Measurements from ENCODE around the gene ARHGEF39. TPM values are rescaled to one million over a fixed set of nuclear protein-coding genes. Genes with fewer than 3 reads are reported as not detected.

ARHGEF39 gene
- total RNA-seq, 1 experiment from 2014 or later: 15.3 TPM

- Histone ChIP-seq H3K4me1 (ENCODE audit: low read length) (no peaks in the 10 kb centered on the region), H3K27ac (ENCODE audit: low read length) (no peak overlapping the region), H4K20me1 (ENCODE audit: insufficient read depth, low read depth, low read length) (no peaks in the 10 kb centered on the region), H3K9me3 (ENCODE audit: low read length) (no peaks in the 10 kb centered on the region), H3K9me2 (replicated peaks; ENCODE audit: insufficient read depth, low read length) (no peaks in the 10 kb centered on the region), H3K4me3 (ENCODE audit: low read length) (no peak overlapping the region), H2AFZ (ENCODE audit: low read length) (no peak overlapping the region), H3K4me2 (ENCODE audit: low read depth, low read length, poor library complexity, severe bottlenecking) (no peak overlapping the region), H3K9ac (ENCODE audit: low read length) (no peak overlapping the region), H3K79me2 (ENCODE audit: low read length) (no peaks in the 10 kb centered on the region), H3K27me3 (ENCODE audit: low read length) (no peaks in the 10 kb centered on the region), H3K36me3 (ENCODE audit: insufficient read depth, low read length) (peaks cover 35% of the 10 kb centered on the region)
- DNase-seq: no peak
Observed at GRCh38 chr9:35697486-35697885, 32.5 kb upstream of the ARHGEF39 start.

- Histone ChIP-seq H3K9me2 (replicated peaks; ENCODE audit: insufficient read depth, low read length) (no peaks in the 10 kb centered on the region), H3K4me1 (ENCODE audit: low read length) (no peaks in the 10 kb centered on the region), H3K9me3 (ENCODE audit: low read length) (no peaks in the 10 kb centered on the region), H3K36me3 (ENCODE audit: insufficient read depth, low read length) (peaks cover 30% of the 10 kb centered on the region), H3K4me2 (ENCODE audit: low read depth, low read length, poor library complexity, severe bottlenecking) (no peak overlapping the region), H3K79me2 (ENCODE audit: low read length) (no peaks in the 10 kb centered on the region), H3K4me3 (ENCODE audit: low read length) (no peak overlapping the region), H3K27me3 (ENCODE audit: low read length) (no peaks in the 10 kb centered on the region), H3K9ac (ENCODE audit: low read length) (no peak overlapping the region), H3K27ac (ENCODE audit: low read length) (no peak overlapping the region), H4K20me1 (ENCODE audit: insufficient read depth, low read depth, low read length) (no peaks in the 10 kb centered on the region), H2AFZ (ENCODE audit: low read length) (no peak overlapping the region)
- peak; percentile 81 for DNase-seq
Observed at GRCh38 chr9:35696520-35697215, 31.7 kb upstream of the ARHGEF39 start.

- no peak overlapping the region for H3K4me2 ChIP-seq (ENCODE audit: low read depth, low read length, poor library complexity, severe bottlenecking)
- no peaks in the 10 kb centered on the region for H3K9me2 ChIP-seq (replicated peaks; ENCODE audit: insufficient read depth, low read length)
- no peak overlapping the region for H2AFZ ChIP-seq (ENCODE audit: low read length)
- H3K27ac ChIP-seq (ENCODE audit: low read length): no peak overlapping the region
- peaks cover 24% of the 10 kb centered on the region for H3K36me3 ChIP-seq (ENCODE audit: insufficient read depth, low read length)
- H3K27me3 ChIP-seq (ENCODE audit: low read length): no peaks in the 10 kb centered on the region
- H3K4me1 ChIP-seq (ENCODE audit: low read length): no peaks in the 10 kb centered on the region
- H3K79me2 ChIP-seq (ENCODE audit: low read length): no peaks in the 10 kb centered on the region
- DNase-seq: no peak
- H3K9me3 ChIP-seq (ENCODE audit: low read length): no peaks in the 10 kb centered on the region
- no peak overlapping the region for H3K4me3 ChIP-seq (ENCODE audit: low read length)
- no peak overlapping the region for H3K9ac ChIP-seq (ENCODE audit: low read length)
- no peaks in the 10 kb centered on the region for H4K20me1 ChIP-seq (ENCODE audit: insufficient read depth, low read depth, low read length)
Observed at GRCh38 chr9:35695943-35696401, 31.0 kb upstream of the ARHGEF39 start.

- Histone ChIP-seq H3K9me3 (ENCODE audit: low read length) (no peaks in the 10 kb centered on the region), H3K4me2 (ENCODE audit: low read depth, low read length, poor library complexity, severe bottlenecking) (no peak overlapping the region), H2AFZ (ENCODE audit: low read length) (no peak overlapping the region)
Observed at GRCh38 chr9:35691757-35692301, 26.8 kb upstream of the ARHGEF39 start.

GRCh38 chr9:35691334-35691650, 26.3 kb upstream of the ARHGEF39 start:
- H4K20me1 ChIP-seq (ENCODE audit: insufficient read depth, low read depth, low read length): no peaks in the 10 kb centered on the region
- H3K4me3 ChIP-seq (ENCODE audit: low read length): no peak overlapping the region
- no peak overlapping the region for H3K27ac ChIP-seq (ENCODE audit: low read length)
- H3K4me2 ChIP-seq (ENCODE audit: low read depth, low read length, poor library complexity, severe bottlenecking): no peak overlapping the region
- no peaks in the 10 kb centered on the region for H3K9me3 ChIP-seq (ENCODE audit: low read length)
- no peak for DNase-seq
- no peak overlapping the region for H2AFZ ChIP-seq (ENCODE audit: low read length)
- no peaks in the 10 kb centered on the region for H3K79me2 ChIP-seq (ENCODE audit: low read length)
- peaks cover 5% of the 10 kb centered on the region; the same call in 1 of the 2 replicates for H3K4me1 ChIP-seq (ENCODE audit: low read length)
- H3K9me2 ChIP-seq (replicated peaks; ENCODE audit: insufficient read depth, low read length): no peaks in the 10 kb centered on the region
- no peak overlapping the region for H3K9ac ChIP-seq (ENCODE audit: low read length)
- peaks cover 8% of the 10 kb centered on the region for H3K36me3 ChIP-seq (ENCODE audit: insufficient read depth, low read length)
- H3K27me3 ChIP-seq (ENCODE audit: low read length): no peaks in the 10 kb centered on the region

More at GRCh38 chr9:35691757-35692301, 26.8 kb upstream of the ARHGEF39 start:
- no peak overlapping the region for H3K4me3 ChIP-seq (ENCODE audit: low read length)
- no peaks in the 10 kb centered on the region for H3K79me2 ChIP-seq (ENCODE audit: low read length)
- H3K27ac ChIP-seq (ENCODE audit: low read length): no peak overlapping the region
- H3K27me3 ChIP-seq (ENCODE audit: low read length): no peaks in the 10 kb centered on the region
- DNase-seq: no peak
- H4K20me1 ChIP-seq (ENCODE audit: insufficient read depth, low read depth, low read length): no peaks in the 10 kb centered on the region
- H3K9ac ChIP-seq (ENCODE audit: low read length): no peak overlapping the region
- H3K9me2 ChIP-seq (replicated peaks; ENCODE audit: insufficient read depth, low read length): no peaks in the 10 kb centered on the region
- H3K4me1 ChIP-seq (ENCODE audit: low read length): peaks cover 3% of the 10 kb centered on the region; the same call in 1 of the 2 replicates
- H3K36me3 ChIP-seq (ENCODE audit: insufficient read depth, low read length): peaks cover 10% of the 10 kb centered on the region

GRCh38 chr9:35690614-35691333, 25.8 kb upstream of the ARHGEF39 start:
- H2AFZ ChIP-seq (ENCODE audit: low read length): no peak overlapping the region
- H3K4me2 ChIP-seq (ENCODE audit: low read depth, low read length, poor library complexity, severe bottlenecking): no peak overlapping the region
- H3K9me3 ChIP-seq (ENCODE audit: low read length): no peaks in the 10 kb centered on the region
- H3K4me3 ChIP-seq (ENCODE audit: low read length): no peak overlapping the region
- H4K20me1 ChIP-seq (ENCODE audit: insufficient read depth, low read depth, low read length): no peaks in the 10 kb centered on the region
- peaks cover 5% of the 10 kb centered on the region; the same call in 1 of the 2 replicates for H3K4me1 ChIP-seq (ENCODE audit: low read length)
- peaks cover 3% of the 10 kb centered on the region; the same call in 1 of the 2 replicates for H3K36me3 ChIP-seq (ENCODE audit: insufficient read depth, low read length)
- no peak overlapping the region for H3K27ac ChIP-seq (ENCODE audit: low read length)
- H3K9ac ChIP-seq (ENCODE audit: low read length): no peak overlapping the region
- H3K79me2 ChIP-seq (ENCODE audit: low read length): no peaks in the 10 kb centered on the region
- H3K9me2 ChIP-seq (replicated peaks; ENCODE audit: insufficient read depth, low read length): no peaks in the 10 kb centered on the region
- DNase-seq: no peak
- no peaks in the 10 kb centered on the region for H3K27me3 ChIP-seq (ENCODE audit: low read length)

- Histone ChIP-seq H3K36me3 (ENCODE audit: insufficient read depth, low read length) (no peaks in the 10 kb centered on the region), H2AFZ (ENCODE audit: low read length) (no peak overlapping the region), H4K20me1 (ENCODE audit: insufficient read depth, low read depth, low read length) (no peaks in the 10 kb centered on the region), H3K27ac (ENCODE audit: low read length) (no peak overlapping the region), H3K4me1 (ENCODE audit: low read length) (peaks cover 5% of the 10 kb centered on the region; the same call in 1 of the 2 replicates), H3K4me2 (ENCODE audit: low read depth, low read length, poor library complexity, severe bottlenecking) (no peak overlapping the region), H3K79me2 (ENCODE audit: low read length) (no peaks in the 10 kb centered on the region), H3K27me3 (ENCODE audit: low read length) (no peaks in the 10 kb centered on the region), H3K9me3 (ENCODE audit: low read length) (no peaks in the 10 kb centered on the region), H3K4me3 (ENCODE audit: low read length) (no peak overlapping the region), H3K9ac (ENCODE audit: low read length) (no peak overlapping the region), H3K9me2 (replicated peaks; ENCODE audit: insufficient read depth, low read length) (no peaks in the 10 kb centered on the region)
- DNase-seq: no peak
Observed at GRCh38 chr9:35690294-35690613, 25.3 kb upstream of the ARHGEF39 start.

- Histone ChIP-seq H3K4me3 (ENCODE audit: low read length) (no peak within 1 kb of the TSS), H3K9ac (ENCODE audit: low read length) (no peak within 1 kb of the TSS), H3K27ac (ENCODE audit: low read length) (no peak within 1 kb of the TSS)
Observed at GRCh38 chr9:35689542-35690293, 24.7 kb upstream of the ARHGEF39 start, which contains the start of gene TPM2. TSS of gene TPM2 (minus strand) at chr9:35689925. CDS start at chr9:35689817, 108 bp downstream.

More at GRCh38 chr9:35689542-35690293, 24.7 kb upstream of the ARHGEF39 start, which contains the start of gene TPM2:
- Histone ChIP-seq H3K4me2 (ENCODE audit: low read depth, low read length, poor library complexity, severe bottlenecking) (no peak within 1 kb of the TSS), H3K36me3 (ENCODE audit: insufficient read depth, low read length) (no peaks in the 10 kb centered on the region), H3K9me3 (ENCODE audit: low read length) (no peaks in the 10 kb centered on the region), H4K20me1 (ENCODE audit: insufficient read depth, low read depth, low read length) (no peaks in the 10 kb centered on the region), H3K27me3 (ENCODE audit: low read length) (no peaks in the 10 kb centered on the region), H2AFZ (ENCODE audit: low read length) (no peak within 1 kb of the TSS), H3K9me2 (replicated peaks; ENCODE audit: insufficient read depth, low read length) (no peaks in the 10 kb centered on the region), H3K4me1 (ENCODE audit: low read length) (peaks cover 5% of the 10 kb centered on the region; the same call in 1 of the 2 replicates), H3K79me2 (ENCODE audit: low read length) (no peaks in the 10 kb centered on the region)
- DNase-seq: no peak

Data from Karpas-422 (cell line).